Choroid plexus epithelial cell (primary cell): ENCODE results near the gene TFEB.
A peak's percentile ranks its signal among the peaks of the same experiment; 100 is the strongest.

Experiments used
- DNase-seq: peaks from one replicate; pipeline ENCODE4 v3.0.0-alpha.2; 2010; ENCODE audit warnings: low read depth
- H3K4me3 ChIP-seq: 2 replicates; pipeline ENCODE4 v1.5.1; 2011; ENCODE audit warnings: low read depth, mild to moderate bottlenecking, control low read depth, low read length, moderate library complexity
- CTCF ChIP-seq: conservative IDR thresholded peaks from 2 replicates; pipeline ENCODE4 v1.5.1; 2011; ENCODE audit warnings: low read depth, mild to moderate bottlenecking, control low read depth, inconsistent platforms, low read length, moderate library complexity

Gene TFEB

GRCh38 chr6:41735427-41736185, at the start of gene TFEB:
Gene TFEB, minus strand, starts transcription at chr6:41735608. Its CDS starts 44,395 bp downstream, at chr6:41691213.
- H3K4me3 ChIP-seq, result peak within 1 kb of the TSS; percentile 64
- peak; percentile 68 for TF ChIP-seq CTCF
- peak; percentile 94 for DNase-seq

GRCh38 chr6:41784581-41785171, 49.3 kb upstream of the TFEB start:
- no peak overlapping the region for H3K4me3 ChIP-seq
- DNase-seq, result no peak
- no peak for TF ChIP-seq CTCF

- no peak overlapping the region for H3K4me3 ChIP-seq
- no peak for DNase-seq
- TF ChIP-seq CTCF, result no peak
Observed at GRCh38 chr6:41783106-41783780, 47.8 kb upstream of the TFEB start.

- DNase-seq, result no peak
- TF ChIP-seq CTCF, result no peak
- H3K4me3 ChIP-seq, result peak overlapping the region; percentile 67
Observed at GRCh38 chr6:41781366-41781730, 45.9 kb upstream of the TFEB start.

GRCh38 chr6:41780551-41781365, 45.4 kb upstream of the TFEB start, which contains the start of gene PRICKLE4:
Gene PRICKLE4, plus strand, starts transcription at chr6:41780782. Its CDS starts 2,692 bp downstream, at chr6:41783474.
- no peak for TF ChIP-seq CTCF
- peak; percentile 34 for DNase-seq
- peak within 1 kb of the TSS; percentile 67 for H3K4me3 ChIP-seq

GRCh38 chr6:41779788-41780550, 44.6 kb upstream of the TFEB start, which contains the start of gene FRS3:
Gene FRS3, minus strand, starts transcription at chr6:41779900. Its CDS starts 2,913 bp downstream, at chr6:41776987.
- H3K4me3 ChIP-seq, result peak within 1 kb of the TSS; percentile 67
- peak; percentile 85 for TF ChIP-seq CTCF
- peak; percentile 95 for DNase-seq
